ENCODE data around the gene PDC.

Gene PDC

DNA sequence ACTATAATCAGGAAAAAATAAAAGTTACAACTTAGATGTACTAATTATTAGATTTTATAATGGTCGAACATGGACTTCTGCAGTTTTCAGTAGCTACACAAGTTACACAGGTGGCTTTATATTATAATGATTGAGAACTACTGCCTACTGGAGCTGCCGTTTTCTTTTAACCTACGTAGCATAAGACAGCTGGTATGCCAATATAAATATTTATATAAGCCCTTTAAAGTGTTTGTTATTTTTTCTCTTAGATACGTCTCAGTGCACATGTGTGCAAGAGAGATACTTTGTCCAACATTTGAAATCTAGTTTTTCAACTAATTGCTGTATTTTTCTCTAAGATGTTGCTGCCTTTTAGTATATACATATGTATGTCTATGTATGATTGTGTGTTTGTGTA lies 42.4 kb downstream of the PDC start:
- Histone ChIP-seq H2AFZ (ENCODE audit: low read depth, low read length) (no peak overlapping the region), H2BK12ac (ENCODE audit: low read length in 2 of 2) (no peak overlapping the region), H4K8ac (ENCODE audit: low read length) (no peak overlapping the region), H3K18ac (ENCODE audit: low read depth in 1 of 2, low read length in 2 of 2) (no peak overlapping the region), H3K27me3 (ENCODE audit: control insufficient read depth in 1 of 2, insufficient read depth in 1 of 2, low read length in 2 of 2) (no peaks in the 10 kb centered on the region), H3K27ac (ENCODE audit: low read length, poor library complexity, severe bottlenecking) (no peak overlapping the region), H3K79me1 (replicated peaks; ENCODE audit: low read length, poor library complexity, severe bottlenecking) (no peaks in the 10 kb centered on the region), H3K23ac (ENCODE audit: low read length in 2 of 2) (no peak overlapping the region), H3K14ac (ENCODE audit: low read length in 2 of 2) (no peak overlapping the region), H3K4me2 (ENCODE audit: low read length, poor library complexity, severe bottlenecking) (no peak overlapping the region), H3K36me3 (ENCODE audit: control insufficient read depth in 1 of 2, insufficient read depth in 2 of 2, low read depth in 1 of 2, low read length in 2 of 2) (peaks cover 2 to 34% of the 10 kb centered on the region in 2 experiments), H3K9me3 (ENCODE audit: control insufficient read depth, low read length) (no peaks in the 10 kb centered on the region), H3K4me3 (ENCODE audit: insufficient read depth in 1 of 2, low read depth in 1 of 2, low read length in 2 of 2) (no peak overlapping the region), H4K91ac (ENCODE audit: low read length) (no peak overlapping the region), H3K4ac (ENCODE audit: low read depth in 1 of 2, low read length in 2 of 2) (no peak overlapping the region), H2BK120ac (ENCODE audit: low read depth, low read length) (no peak overlapping the region), H2AK5ac (ENCODE audit: low read length, severe bottlenecking) (no peak overlapping the region), H3K4me1 (ENCODE audit: control insufficient read depth, insufficient read depth, low read depth, low read length) (peaks cover 2% of the 10 kb centered on the region), H2BK15ac (ENCODE audit: low read depth, poor library complexity, severe bottlenecking) (no peak overlapping the region), H3K9ac (ENCODE audit: low read length) (no peak overlapping the region), H2BK5ac (ENCODE audit: low read depth, low read length, poor library complexity, severe bottlenecking) (no peak overlapping the region)
- DNase-seq = peak; percentile 60
- WGBS = no CpG with 5 or more reads among the region's 4 CpGs

DNA sequence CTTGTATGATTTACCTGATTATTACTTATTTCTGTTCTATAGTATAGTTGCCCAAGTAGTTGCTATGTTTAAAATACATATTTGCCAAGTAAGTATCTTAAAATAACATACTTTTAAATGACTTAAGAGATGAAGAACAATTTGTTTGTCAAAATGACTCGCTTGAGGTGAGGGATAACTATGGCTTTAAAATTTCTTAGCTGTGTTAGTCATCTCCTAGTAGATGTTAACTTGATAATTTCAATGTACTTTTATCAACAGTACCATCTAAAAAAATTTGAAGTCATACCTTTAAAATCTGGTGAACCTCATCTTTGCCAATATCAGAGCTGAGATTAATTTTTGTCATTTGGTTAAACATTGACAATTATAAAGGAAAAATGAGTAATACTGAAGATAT lies 47.6 kb downstream of the PDC start:
- H2BK5ac ChIP-seq (ENCODE audit: low read depth, low read length, poor library complexity, severe bottlenecking) = no peak overlapping the region
- H3K4me1 ChIP-seq (ENCODE audit: control insufficient read depth, insufficient read depth, low read depth, low read length) = no peaks in the 10 kb centered on the region
- H2AK5ac ChIP-seq (ENCODE audit: low read length, severe bottlenecking) = no peak overlapping the region
- H3K4me2 ChIP-seq (ENCODE audit: low read length, poor library complexity, severe bottlenecking) = no peak overlapping the region
- no peaks in the 10 kb centered on the region for H3K27me3 ChIP-seq (ENCODE audit: control insufficient read depth in 1 of 2, insufficient read depth in 1 of 2, low read length in 2 of 2)
- H3K9ac ChIP-seq (ENCODE audit: low read length) = no peak overlapping the region
- H3K4me3 ChIP-seq (ENCODE audit: insufficient read depth in 1 of 2, low read depth in 1 of 2, low read length in 2 of 2) = no peak overlapping the region
- H3K23ac ChIP-seq (ENCODE audit: low read length in 2 of 2) = no peak overlapping the region
- no peak overlapping the region for H2BK120ac ChIP-seq (ENCODE audit: low read depth, low read length)
- H3K27ac ChIP-seq (ENCODE audit: low read length, poor library complexity, severe bottlenecking) = no peak overlapping the region
- no peaks in the 10 kb centered on the region for H3K9me3 ChIP-seq (ENCODE audit: control insufficient read depth, low read length)
- H3K14ac ChIP-seq (ENCODE audit: low read length in 2 of 2) = no peak overlapping the region
- no peak overlapping the region for H3K18ac ChIP-seq (ENCODE audit: low read depth in 1 of 2, low read length in 2 of 2)
- DNase-seq = no peak
- H3K79me1 ChIP-seq (replicated peaks; ENCODE audit: low read length, poor library complexity, severe bottlenecking) = no peaks in the 10 kb centered on the region
- H2BK15ac ChIP-seq (ENCODE audit: low read depth, poor library complexity, severe bottlenecking) = no peak overlapping the region
- H4K8ac ChIP-seq (ENCODE audit: low read length) = no peak overlapping the region
- H2AFZ ChIP-seq (ENCODE audit: low read depth, low read length) = no peak overlapping the region
- no peak overlapping the region for H4K91ac ChIP-seq (ENCODE audit: low read length)
- WGBS = no CpG with 5 or more reads among the region's 1 CpG
- no peak overlapping the region for H2BK12ac ChIP-seq (ENCODE audit: low read length in 2 of 2)
- peaks cover 2 to 63% of the 10 kb centered on the region in 2 experiments for H3K36me3 ChIP-seq (ENCODE audit: control insufficient read depth in 1 of 2, insufficient read depth in 2 of 2, low read depth in 1 of 2, low read length in 2 of 2)
- H3K4ac ChIP-seq (ENCODE audit: low read depth in 1 of 2, low read length in 2 of 2) = no peak overlapping the region

DNA sequence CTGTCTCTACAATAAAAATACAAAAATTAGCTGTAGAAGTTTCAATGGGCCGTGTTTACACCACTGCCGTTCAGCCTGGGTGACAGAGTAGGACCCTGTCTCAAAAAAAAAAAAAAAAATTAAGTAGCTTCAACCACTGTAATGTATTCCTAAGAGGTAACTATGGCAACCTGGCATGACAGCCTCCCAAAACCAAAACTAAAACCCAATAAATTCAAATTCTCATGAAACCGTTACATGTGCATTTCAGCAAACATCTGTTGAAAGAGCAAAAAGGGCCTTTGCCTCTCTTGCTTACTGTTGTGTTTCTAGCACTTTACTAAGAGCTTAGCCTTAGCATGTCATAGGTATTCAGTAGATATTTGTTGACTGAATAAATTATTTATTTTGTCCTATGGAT lies 51.8 kb downstream of the PDC start:
- Histone ChIP-seq H3K23ac (ENCODE audit: low read length in 2 of 2) (no peak overlapping the region), H2BK12ac (ENCODE audit: low read length in 2 of 2) (no peak overlapping the region), H2BK5ac (ENCODE audit: low read depth, low read length, poor library complexity, severe bottlenecking) (no peak overlapping the region), H2AFZ (ENCODE audit: low read depth, low read length) (no peak overlapping the region), H3K4me1 (ENCODE audit: control insufficient read depth, insufficient read depth, low read depth, low read length) (no peaks in the 10 kb centered on the region), H3K4me3 (ENCODE audit: insufficient read depth in 1 of 2, low read depth in 1 of 2, low read length in 2 of 2) (no peak overlapping the region), H3K14ac (ENCODE audit: low read length in 2 of 2) (no peak overlapping the region), H4K8ac (ENCODE audit: low read length) (no peak overlapping the region), H3K36me3 (ENCODE audit: control insufficient read depth in 1 of 2, insufficient read depth in 2 of 2, low read depth in 1 of 2, low read length in 2 of 2) (peaks cover 2 to 79% of the 10 kb centered on the region in 2 experiments), H2AK5ac (ENCODE audit: low read length, severe bottlenecking) (no peak overlapping the region), H2BK120ac (ENCODE audit: low read depth, low read length) (no peak overlapping the region), H3K9ac (ENCODE audit: low read length) (no peak overlapping the region), H3K9me3 (ENCODE audit: control insufficient read depth, low read length) (no peaks in the 10 kb centered on the region), H3K18ac (ENCODE audit: low read depth in 1 of 2, low read length in 2 of 2) (no peak overlapping the region), H3K27me3 (ENCODE audit: control insufficient read depth in 1 of 2, insufficient read depth in 1 of 2, low read length in 2 of 2) (no peaks in the 10 kb centered on the region), H2BK15ac (ENCODE audit: low read depth, poor library complexity, severe bottlenecking) (no peak overlapping the region), H3K79me1 (replicated peaks; ENCODE audit: low read length, poor library complexity, severe bottlenecking) (no peaks in the 10 kb centered on the region), H3K4me2 (ENCODE audit: low read length, poor library complexity, severe bottlenecking) (no peak overlapping the region), H3K27ac (ENCODE audit: low read length, poor library complexity, severe bottlenecking) (no peak overlapping the region), H4K91ac (ENCODE audit: low read length) (no peak overlapping the region), H3K4ac (ENCODE audit: low read depth in 1 of 2, low read length in 2 of 2) (no peak overlapping the region)
- WGBS = 95% methylated on average over 2 of the region's 3 CpGs
- peak; percentile 18 for DNase-seq

DNA sequence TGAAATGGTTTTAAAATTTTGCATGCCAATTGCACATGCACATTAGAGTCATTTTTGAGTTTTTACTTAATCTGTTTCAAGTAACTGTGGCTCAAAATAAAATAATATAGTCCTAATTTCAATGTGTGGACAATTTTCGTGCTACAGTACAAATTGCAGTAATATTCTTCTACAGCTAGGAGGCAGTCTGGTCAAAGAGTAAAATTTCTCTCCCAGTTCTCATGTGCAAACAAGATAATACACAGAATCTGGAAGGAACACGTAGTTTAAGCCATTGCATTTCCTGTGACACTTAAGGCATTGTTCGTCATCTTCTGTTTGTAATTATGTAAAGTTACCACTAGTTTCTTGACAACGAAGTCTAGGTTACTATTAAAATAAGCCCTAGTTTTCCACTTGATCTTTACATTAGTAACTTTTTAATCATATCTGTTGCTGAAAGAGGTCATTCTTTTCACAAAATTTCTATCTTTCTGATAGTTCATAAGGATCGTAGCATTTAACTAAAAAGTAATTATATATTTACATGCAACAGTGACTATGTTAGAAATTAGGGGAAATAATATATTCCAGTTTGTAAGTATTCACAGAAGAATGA lies 56.4 kb downstream of the PDC start:
- peak; percentile 77 for DNase-seq
- Histone ChIP-seq H2BK5ac (ENCODE audit: low read depth, low read length, poor library complexity, severe bottlenecking) (no peak overlapping the region), H3K9ac (ENCODE audit: low read length) (peak overlapping the region; percentile 82), H3K14ac (ENCODE audit: low read length in 2 of 2) (no peak overlapping the region), H3K4ac (ENCODE audit: low read depth in 1 of 2, low read length in 2 of 2) (no peak overlapping the region), H3K27me3 (ENCODE audit: control insufficient read depth in 1 of 2, insufficient read depth in 1 of 2, low read length in 2 of 2) (no peaks in the 10 kb centered on the region), H2BK15ac (ENCODE audit: low read depth, poor library complexity, severe bottlenecking) (no peak overlapping the region), H2BK12ac (ENCODE audit: low read length in 2 of 2) (no peak overlapping the region), H3K18ac (ENCODE audit: low read depth in 1 of 2, low read length in 2 of 2) (no peak overlapping the region), H3K9me3 (ENCODE audit: control insufficient read depth, low read length) (no peaks in the 10 kb centered on the region), H3K4me2 (ENCODE audit: low read length, poor library complexity, severe bottlenecking) (no peak overlapping the region), H3K4me1 (ENCODE audit: control insufficient read depth, insufficient read depth, low read depth, low read length) (no peaks in the 10 kb centered on the region), H3K79me1 (replicated peaks; ENCODE audit: low read length, poor library complexity, severe bottlenecking) (peaks cover 4% of the 10 kb centered on the region), H4K91ac (ENCODE audit: low read length) (no peak overlapping the region), H4K8ac (ENCODE audit: low read length) (no peak overlapping the region), H2AK5ac (ENCODE audit: low read length, severe bottlenecking) (no peak overlapping the region), H3K23ac (ENCODE audit: low read length in 2 of 2) (no peak overlapping the region), H3K27ac (ENCODE audit: low read length, poor library complexity, severe bottlenecking) (no peak overlapping the region), H2BK120ac (ENCODE audit: low read depth, low read length) (no peak overlapping the region), H2AFZ (ENCODE audit: low read depth, low read length) (no peak overlapping the region), H3K36me3 (ENCODE audit: control insufficient read depth in 1 of 2, insufficient read depth in 2 of 2, low read depth in 1 of 2, low read length in 2 of 2) (peaks cover 0 to 66% of the 10 kb centered on the region in 2 experiments), H3K4me3 (ENCODE audit: insufficient read depth in 1 of 2, low read depth in 1 of 2, low read length in 2 of 2) (no peak overlapping the region)
- 20% methylated on average over 1 of the region's 5 CpGs for WGBS

Data from mesenchymal stem cell (in vitro differentiated cells and primary cell).